Activated B cell treated with CpG ODN at 0.5 μM for 24 hours (primary cell): ENCODE measurements around the gene PMPCA. TPM values are rescaled to one million over a fixed set of nuclear protein-coding genes. Genes with fewer than 3 reads are reported as not detected.

Source experiments
- ATAC-seq: fragments of 200-7000 bp; cut with Tn5 transposase; one replicate; pipeline ENCODE4 v1.10.0; 2021; ENCODE audit warnings: low read depth, mild to moderate bottlenecking, moderate library complexity
- CTCF ChIA-PET: fragments of 350-600 bp; sonication (Branson Sonifier 250); formaldehyde crosslinking; loops from one replicate; lab custom pipeline; 2021; ENCODE audit warnings: antibody characterized with exemption; lab: Charles Lee
- POLR2A ChIA-PET: fragments of 350-600 bp; sonication (Branson Sonifier 250); formaldehyde crosslinking; loops from one replicate; lab custom pipeline; 2021; ENCODE audit warnings: antibody characterized with exemption; lab: Charles Lee
- DNase-seq: peaks from one replicate; pipeline ENCODE4 v3.0.0; 2022
- H3K27ac Mint-ChIP-seq: one replicate; pipeline ENCODE4 v1.8.0; 2020; ENCODE audit warnings: mixed read lengths
- H3K27me3 Mint-ChIP-seq: one replicate; pipeline ENCODE4 v1.8.0; 2021; ENCODE audit warnings: mixed read lengths
- H3K36me3 Mint-ChIP-seq: one replicate; pipeline ENCODE4 v1.8.0; 2021; ENCODE audit warnings: low read depth, mixed read lengths
- H3K4me1 Mint-ChIP-seq: one replicate; pipeline ENCODE4 v1.8.0; 2021; ENCODE audit warnings: mixed read lengths
- H3K4me3 Mint-ChIP-seq: one replicate; pipeline ENCODE4 v1.8.0; 2020; ENCODE audit warnings: mild to moderate bottlenecking, mixed read lengths
- H3K9me3 Mint-ChIP-seq: one replicate; pipeline ENCODE4 v1.8.0; 2020; ENCODE audit warnings: mixed read lengths
- CTCF ChIP-seq: fragments of 200-600 bp; IDR thresholded peaks from one replicate; pipeline ENCODE4 v1.8.0; 2022; ENCODE audit warnings: antibody characterized with exemption, mild to moderate bottlenecking
- intact Hi-C: fragments of 100-400 bp; cut with micrococcal nuclease; formaldehyde crosslinking; loops from one replicate; pipeline ENCODE4 v1.15.1; 2024
- total RNA-seq: library from RNA; stranded (reverse); gene quantifications from 2 replicates; pipeline ENCODE4 v1.2.3, GENCODE V29; 2022

The PMPCA gene
- total RNA-seq, 1 donor from 2014 or later = 75.3 TPM

- ATAC-seq (no peak), DNase-seq (no peak)
- H3K27ac Mint-ChIP-seq = no peak overlapping the region
- no peak for TF ChIP-seq CTCF
- H3K4me3 Mint-ChIP-seq = peak overlapping the region; percentile 38
- CTCF ChIA-PET = no interaction called here
- no peaks in the 10 kb centered on the region for H3K9me3 Mint-ChIP-seq
- peaks cover 65% of the 10 kb centered on the region for H3K4me1 Mint-ChIP-seq
- H3K27me3 Mint-ChIP-seq = no peaks in the 10 kb centered on the region
- H3K36me3 Mint-ChIP-seq = peaks cover 47% of the 10 kb centered on the region
- POLR2A ChIA-PET = no interaction called here
- intact Hi-C loops = loop anchor here (10.0 kb wide), 1 partner anchor 163 kb away; the partner anchor contains the start of gene QSOX2
These were observed 2.5 kb upstream of the PMPCA start for GRCh38 chr9:136407911-136408310.

GRCh38 chr9:136409557-136410455 lies 652 bp upstream of the PMPCA start:
- H3K27ac Mint-ChIP-seq = peak overlapping the region; percentile 87
- peaks cover 57% of the 10 kb centered on the region for H3K36me3 Mint-ChIP-seq
- peaks cover 49% of the 10 kb centered on the region for H3K4me1 Mint-ChIP-seq

GRCh38 chr9:136411378-136411777 lies 920 bp downstream of the PMPCA start:
- intact Hi-C loops = loop anchor here (2.0 kb wide), 2 partner anchors 27 to 71 kb away; partner anchors contain the start of genes INPP5E and SEC16A
- no peaks in the 10 kb centered on the region for H3K27me3 Mint-ChIP-seq
- peak overlapping the region; percentile 92 for H3K4me3 Mint-ChIP-seq
- H3K27ac Mint-ChIP-seq = peak overlapping the region; percentile 90
- peaks cover 39% of the 10 kb centered on the region for H3K4me1 Mint-ChIP-seq
- ChIA-PET POLR2A (no interaction called here), CTCF (interaction anchor here (1.8 kb wide), 1 partner anchor 10 kb away, joined by 4 read pairs; no protein-coding TSS in a partner anchor)
- H3K36me3 Mint-ChIP-seq = peaks cover 55% of the 10 kb centered on the region
- no peak for DNase-seq
- TF ChIP-seq CTCF = no peak
- no peaks in the 10 kb centered on the region for H3K9me3 Mint-ChIP-seq
- no peak for ATAC-seq

More at GRCh38 chr9:136409557-136410455, 652 bp upstream of the PMPCA start:
- CTCF ChIA-PET = interaction anchor here (1.1 kb wide), 1 partner anchor 9 kb away, joined by 8 read pairs; no protein-coding TSS in a partner anchor
- Mint-ChIP-seq H3K4me3 (peak overlapping the region; percentile 90), H3K27me3 (no peaks in the 10 kb centered on the region), H3K9me3 (no peaks in the 10 kb centered on the region)
- peak; percentile 33 for DNase-seq
- peak; percentile 37 for ATAC-seq
- POLR2A ChIA-PET = interaction anchor here (0.6 to 1.4 kb wide), 9 partner anchors 8 to 590 kb away, joined by 3 to 19 read pairs (median 4); partner anchors contain the start of gene DNLZ
- no peak for TF ChIP-seq CTCF
- intact Hi-C loops = loop anchor here (1.0 to 10.0 kb wide), 4 partner anchors 10 to 165 kb away; partner anchors contain the start of genes INPP5E, QSOX2, SEC16A and SNAPC4

GRCh38 chr9:136412962-136413361 lies 2.5 kb downstream of the PMPCA start:
- no peak for ATAC-seq
- H3K27ac Mint-ChIP-seq = no peak overlapping the region

More at GRCh38 chr9:136412962-136413361, 2.5 kb downstream of the PMPCA start:
- Mint-ChIP-seq H3K9me3 (no peaks in the 10 kb centered on the region), H3K36me3 (peaks cover 60% of the 10 kb centered on the region), H3K27me3 (no peaks in the 10 kb centered on the region), H3K4me3 (no peak overlapping the region), H3K4me1 (peaks cover 34% of the 10 kb centered on the region)
- no peak for DNase-seq
- intact Hi-C loops = no loop called here
- POLR2A ChIA-PET = interaction anchor here (1.1 kb wide), 1 partner anchor 9 kb away, joined by 3 read pairs; no protein-coding TSS in a partner anchor
- CTCF ChIA-PET = no interaction called here
- no peak for TF ChIP-seq CTCF
